ENCODE measurements around the gene SNAPC3. TPM values are rescaled to one million over a fixed set of nuclear protein-coding genes. Genes with fewer than 3 reads are reported as not detected.

Gene SNAPC3
- total RNA-seq, 1 experiment from 2014 or later: 33.5 TPM

DNA sequence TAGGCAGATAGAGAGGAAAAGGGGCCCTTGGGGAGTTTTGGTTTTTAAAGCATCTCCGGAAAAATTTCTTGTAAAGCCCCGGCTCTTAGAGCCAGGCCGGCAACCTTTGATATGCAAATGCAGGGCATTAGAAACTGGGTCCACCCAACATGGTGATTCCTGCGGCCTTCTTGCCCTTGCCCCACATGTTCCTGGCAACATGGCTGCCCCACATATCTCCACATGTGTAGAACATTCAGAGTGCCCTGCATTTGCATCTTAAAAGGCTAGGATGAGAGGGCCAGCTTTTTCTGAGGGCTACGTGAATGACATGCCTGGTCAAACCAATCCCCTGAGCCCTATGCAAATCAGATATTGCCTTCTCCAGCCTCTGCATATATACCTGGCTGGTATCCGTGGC is 5.0 kb upstream of the SNAPC3 start:
- H3K4me1 Mint-ChIP-seq: peaks cover 29% of the 10 kb centered on the region
- TF ChIP-seq, protein P1, sequence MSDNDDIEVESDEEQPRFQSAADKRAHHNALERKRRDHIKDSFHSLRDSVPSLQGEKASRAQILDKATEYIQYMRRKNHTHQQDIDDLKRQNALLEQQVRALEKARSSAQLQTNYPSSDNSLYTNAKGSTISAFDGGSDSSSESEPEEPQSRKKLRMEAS (CRISPR knock-in tag; IDR thresholded peaks at IDR 0.05): no peak
- TF ChIP-seq HMGA2 (CRISPR knock-in tag; IDR thresholded peaks at IDR 0.05) (no peak), GRHL2 (CRISPR knock-in tag; IDR thresholded peaks at IDR 0.05; ENCODE audit: insufficient replicate concordance, severe bottlenecking) (no peak)
- TF ChIP-seq, protein P2, sequence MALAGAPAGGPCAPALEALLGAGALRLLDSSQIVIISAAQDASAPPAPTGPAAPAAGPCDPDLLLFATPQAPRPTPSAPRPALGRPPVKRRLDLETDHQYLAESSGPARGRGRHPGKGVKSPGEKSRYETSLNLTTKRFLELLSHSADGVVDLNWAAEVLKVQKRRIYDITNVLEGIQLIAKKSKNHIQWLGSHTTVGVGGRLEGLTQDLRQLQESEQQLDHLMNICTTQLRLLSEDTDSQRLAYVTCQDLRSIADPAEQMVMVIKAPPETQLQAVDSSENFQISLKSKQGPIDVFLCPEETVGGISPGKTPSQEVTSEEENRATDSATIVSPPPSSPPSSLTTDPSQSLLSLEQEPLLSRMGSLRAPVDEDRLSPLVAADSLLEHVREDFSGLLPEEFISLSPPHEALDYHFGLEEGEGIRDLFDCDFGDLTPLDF (CRISPR knock-in tag; IDR thresholded peaks at IDR 0.05): no peak
- TF ChIP-seq, protein P3, sequence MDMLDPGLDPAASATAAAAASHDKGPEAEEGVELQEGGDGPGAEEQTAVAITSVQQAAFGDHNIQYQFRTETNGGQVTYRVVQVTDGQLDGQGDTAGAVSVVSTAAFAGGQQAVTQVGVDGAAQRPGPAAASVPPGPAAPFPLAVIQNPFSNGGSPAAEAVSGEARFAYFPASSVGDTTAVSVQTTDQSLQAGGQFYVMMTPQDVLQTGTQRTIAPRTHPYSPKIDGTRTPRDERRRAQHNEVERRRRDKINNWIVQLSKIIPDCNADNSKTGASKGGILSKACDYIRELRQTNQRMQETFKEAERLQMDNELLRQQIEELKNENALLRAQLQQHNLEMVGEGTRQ (CRISPR knock-in tag; IDR thresholded peaks at IDR 0.05): no peak
- peak; percentile 23 for DNase-seq (ENCODE audit: low spot score)
- H3K9me3 Mint-ChIP-seq: no peaks in the 10 kb centered on the region
- no peaks in the 10 kb centered on the region for H3K36me3 Mint-ChIP-seq
- CTCF ChIA-PET: no interaction called here
- no peak overlapping the region for H3K4me3 Mint-ChIP-seq
- no peak overlapping the region for H3K27ac Mint-ChIP-seq
- no peak for ATAC-seq
- H3K27me3 Mint-ChIP-seq (ENCODE audit: low read depth): no peaks in the 10 kb centered on the region
- POLR2A ChIA-PET: no interaction called here

DNA sequence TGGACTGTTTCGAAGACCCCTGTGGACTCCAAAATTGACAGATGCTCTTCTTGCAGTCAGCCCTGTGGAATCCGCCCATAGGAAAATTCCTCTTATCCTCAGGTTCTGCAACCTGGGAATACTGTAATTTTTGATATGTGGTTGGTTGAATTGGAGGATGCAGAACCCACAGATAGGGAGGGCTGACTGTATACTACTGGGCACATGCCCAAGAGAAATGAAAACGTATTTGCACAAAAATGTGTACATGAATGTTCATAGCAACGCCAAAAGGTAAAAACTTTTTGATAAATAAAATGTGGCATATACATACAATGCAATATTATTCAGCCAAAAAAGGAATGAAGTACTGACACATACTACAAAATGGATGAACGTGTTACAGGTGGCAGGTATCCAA is 1.9 kb upstream of the SNAPC3 start:
- Mint-ChIP-seq H3K36me3 (peaks cover 12% of the 10 kb centered on the region), H3K9me3 (no peaks in the 10 kb centered on the region), H3K27me3 (ENCODE audit: low read depth) (no peaks in the 10 kb centered on the region), H3K4me1 (peaks cover 40% of the 10 kb centered on the region), H3K4me3 (no peak overlapping the region), H3K27ac (no peak overlapping the region)
- DNase-seq (ENCODE audit: low spot score): no peak
- ChIA-PET CTCF (interaction anchor here (0.7 kb wide), 1 partner anchor 31 kb away, joined by 3 read pairs; no protein-coding TSS in a partner anchor), POLR2A (interaction anchor here (0.6 kb wide), 1 partner anchor 104 kb away, joined by 4 read pairs; no protein-coding TSS in a partner anchor)
- ATAC-seq: no peak
- TF ChIP-seq, protein P4, sequence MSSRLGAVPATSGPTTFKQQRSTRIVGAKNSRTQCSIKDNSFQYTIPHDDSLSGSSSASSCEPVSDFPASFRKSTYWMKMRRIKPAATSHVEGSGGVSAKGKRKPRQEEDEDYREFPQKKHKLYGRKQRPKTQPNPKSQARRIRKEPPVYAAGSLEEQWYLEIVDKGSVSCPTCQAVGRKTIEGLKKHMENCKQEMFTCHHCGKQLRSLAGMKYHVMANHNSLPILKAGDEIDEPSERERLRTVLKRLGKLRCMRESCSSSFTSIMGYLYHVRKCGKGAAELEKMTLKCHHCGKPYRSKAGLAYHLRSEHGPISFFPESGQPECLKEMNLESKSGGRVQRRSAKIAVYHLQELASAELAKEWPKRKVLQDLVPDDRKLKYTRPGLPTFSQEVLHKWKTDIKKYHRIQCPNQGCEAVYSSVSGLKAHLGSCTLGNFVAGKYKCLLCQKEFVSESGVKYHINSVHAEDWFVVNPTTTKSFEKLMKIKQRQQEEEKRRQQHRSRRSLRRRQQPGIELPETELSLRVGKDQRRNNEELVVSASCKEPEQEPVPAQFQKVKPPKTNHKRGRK (CRISPR knock-in tag; IDR thresholded peaks at IDR 0.05; ENCODE audit: borderline replicate concordance): no peak
- TF ChIP-seq, protein P1 (CRISPR knock-in tag; IDR thresholded peaks at IDR 0.05): no peak
- TF ChIP-seq, protein P5, sequence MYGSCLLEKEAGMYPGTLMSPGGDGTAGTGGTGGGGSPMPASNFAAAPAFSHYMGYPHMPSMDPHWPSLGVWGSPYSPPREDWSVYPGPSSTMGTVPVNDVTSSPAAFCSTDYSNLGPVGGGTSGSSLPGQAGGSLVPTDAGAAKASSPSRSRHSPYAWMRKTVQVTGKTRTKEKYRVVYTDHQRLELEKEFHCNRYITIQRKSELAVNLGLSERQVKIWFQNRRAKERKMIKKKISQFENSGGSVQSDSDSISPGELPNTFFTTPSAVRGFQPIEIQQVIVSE (CRISPR knock-in tag; IDR thresholded peaks at IDR 0.05; ENCODE audit: borderline replicate concordance): no peak

DNA sequence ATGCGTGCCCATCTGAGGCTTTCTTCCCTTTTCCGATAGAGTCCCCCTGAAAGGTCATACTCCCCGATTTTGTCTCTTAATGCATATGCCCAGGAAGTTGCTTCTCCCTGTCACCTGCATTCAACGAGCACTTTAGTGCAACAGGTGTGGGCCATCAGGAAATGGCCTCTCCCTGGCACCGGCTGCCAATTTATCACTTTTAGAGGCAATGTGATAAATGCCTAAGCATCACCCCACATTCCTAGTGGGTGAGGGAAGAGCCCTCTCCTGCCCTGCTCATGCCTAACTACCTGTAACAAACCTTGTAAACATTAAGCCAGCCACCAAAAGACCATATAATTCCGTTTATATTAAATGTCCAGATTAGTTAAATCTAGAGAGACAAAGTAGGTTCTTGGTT is 1.1 kb upstream of the SNAPC3 start:
- TF ChIP-seq GRHL2 (CRISPR knock-in tag; IDR thresholded peaks at IDR 0.05; ENCODE audit: insufficient replicate concordance, severe bottlenecking): no peak
- no peak for TF ChIP-seq JUN (CRISPR knock-in tag; IDR thresholded peaks at IDR 0.05)
- TF ChIP-seq ZNF317 (CRISPR knock-in tag; IDR thresholded peaks at IDR 0.05; ENCODE audit: borderline replicate concordance, low read depth): no peak
- no peak for TF ChIP-seq ZNF263 (CRISPR knock-in tag; IDR thresholded peaks at IDR 0.05; ENCODE audit: low read depth)
- peak overlapping the region; percentile 96 for H3K4me3 Mint-ChIP-seq
- no peak overlapping the region; the same call in 1 of the 2 replicates for H3K27ac Mint-ChIP-seq
- no peak for ATAC-seq
- peaks cover 20% of the 10 kb centered on the region for H3K36me3 Mint-ChIP-seq
- ChIA-PET CTCF (interaction anchor here (1.0 to 1.2 kb wide), 3 partner anchors 9 to 114 kb away, joined by 3 to 5 read pairs (median 4); partner anchors contain the start of gene TTC39B), POLR2A (interaction anchor here (0.8 kb wide), 1 partner anchor 132 kb away, joined by 3 read pairs; the partner anchor contains the start of gene CCDC171)
- no peak for DNase-seq (ENCODE audit: low spot score)
- peaks cover 43% of the 10 kb centered on the region for H3K4me1 Mint-ChIP-seq
- H3K27me3 Mint-ChIP-seq (ENCODE audit: low read depth): no peaks in the 10 kb centered on the region
- no peaks in the 10 kb centered on the region for H3K9me3 Mint-ChIP-seq

DNA sequence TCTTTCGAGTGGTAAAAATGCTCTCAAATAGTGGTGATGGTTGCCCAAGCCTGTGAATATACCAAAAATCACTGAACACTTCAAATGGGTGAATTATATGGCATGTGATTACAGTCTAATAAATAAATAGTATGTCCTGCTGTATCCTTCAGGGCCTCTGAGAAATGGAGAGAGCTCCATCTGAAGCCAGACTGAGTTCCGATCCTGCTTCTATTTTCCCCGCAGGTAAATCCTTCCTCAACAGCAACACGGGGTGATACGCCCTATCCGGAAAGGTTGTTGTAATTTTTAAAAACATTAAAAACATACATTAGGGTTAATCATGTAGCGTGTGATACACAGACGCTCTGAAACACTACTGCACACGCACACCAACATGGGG is 695 bp upstream of the SNAPC3 start:
- peak overlapping the region; percentile 96 for H3K4me3 Mint-ChIP-seq
- H3K36me3 Mint-ChIP-seq: peaks cover 21% of the 10 kb centered on the region
- ATAC-seq: no peak
- H3K27me3 Mint-ChIP-seq (ENCODE audit: low read depth): no peaks in the 10 kb centered on the region
- CTCF ChIA-PET: interaction anchor here (0.8 to 1.7 kb wide), 5 partner anchors 9 to 144 kb away, joined by 3 to 8 read pairs (median 4); partner anchors contain the start of genes CCDC171 and TTC39B
- TF ChIP-seq, protein P2 (CRISPR knock-in tag; IDR thresholded peaks at IDR 0.05): no peak
- TF ChIP-seq NFE2L1 (CRISPR knock-in tag; IDR thresholded peaks at IDR 0.05) (no peak), JAZF1 (CRISPR knock-in tag; IDR thresholded peaks at IDR 0.05) (no peak), NR3C1 (CRISPR knock-in tag; conservative IDR thresholded peaks at IDR 0.05; ENCODE audit: low read depth) (no peak), RELA (CRISPR knock-in tag; IDR thresholded peaks at IDR 0.05; ENCODE audit: borderline replicate concordance) (no peak), GTF2I (CRISPR knock-in tag; conservative IDR thresholded peaks at IDR 0.05) (no peak), SOX15 (CRISPR knock-in tag; IDR thresholded peaks at IDR 0.05) (no peak)
- TF ChIP-seq, protein P6, sequence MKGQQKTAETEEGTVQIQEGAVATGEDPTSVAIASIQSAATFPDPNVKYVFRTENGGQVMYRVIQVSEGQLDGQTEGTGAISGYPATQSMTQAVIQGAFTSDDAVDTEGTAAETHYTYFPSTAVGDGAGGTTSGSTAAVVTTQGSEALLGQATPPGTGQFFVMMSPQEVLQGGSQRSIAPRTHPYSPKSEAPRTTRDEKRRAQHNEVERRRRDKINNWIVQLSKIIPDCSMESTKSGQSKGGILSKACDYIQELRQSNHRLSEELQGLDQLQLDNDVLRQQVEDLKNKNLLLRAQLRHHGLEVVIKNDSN (CRISPR knock-in tag; IDR thresholded peaks at IDR 0.05): no peak
- TF ChIP-seq, protein P7, sequence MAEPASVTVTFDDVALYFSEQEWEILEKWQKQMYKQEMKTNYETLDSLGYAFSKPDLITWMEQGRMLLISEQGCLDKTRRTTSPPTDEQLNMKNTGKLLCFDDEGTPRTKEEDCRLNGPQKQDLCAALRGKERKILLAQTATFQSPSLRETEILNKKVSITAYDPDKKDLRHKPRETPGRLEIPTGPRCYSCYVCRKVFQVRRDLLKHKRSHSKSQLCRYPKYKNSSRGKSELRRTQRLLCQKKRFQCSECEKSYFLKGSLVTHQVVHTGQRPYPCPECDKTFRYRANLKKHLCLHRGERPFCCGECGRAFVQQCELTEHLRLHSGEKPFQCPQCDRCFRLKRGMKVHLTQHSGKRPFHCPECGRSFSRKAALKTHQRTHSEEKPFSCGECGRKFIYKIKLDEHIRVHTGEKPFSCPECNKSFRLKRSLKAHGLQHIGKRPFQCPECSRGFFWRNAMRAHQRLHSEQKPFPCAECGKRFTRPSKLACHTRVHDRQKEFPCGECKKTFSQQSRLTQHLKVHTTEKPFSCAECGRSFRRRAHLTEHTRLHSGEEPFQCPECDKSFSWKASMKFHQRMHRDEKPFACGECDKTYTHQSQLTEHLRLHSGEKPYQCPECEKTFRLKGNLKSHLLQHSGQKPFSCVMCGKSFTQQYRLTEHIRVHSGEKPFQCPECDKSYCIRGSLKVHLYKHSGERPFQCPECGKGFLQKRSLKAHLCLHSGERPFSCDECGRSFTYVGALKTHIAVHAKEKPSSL (CRISPR knock-in tag; conservative IDR thresholded peaks at IDR 0.05): no peak
- DNase-seq (ENCODE audit: low spot score): no peak
- peaks cover 39% of the 10 kb centered on the region for H3K4me1 Mint-ChIP-seq
- no peaks in the 10 kb centered on the region for H3K9me3 Mint-ChIP-seq
- peak overlapping the region; percentile 92 for H3K27ac Mint-ChIP-seq
- POLR2A ChIA-PET: interaction anchor here (0.8 kb wide), 1 partner anchor 131 kb away, joined by 3 read pairs; the partner anchor contains the start of gene CCDC171
